Measurements from ENCODE around the gene NFKBIE. TPM values are rescaled to one million over a fixed set of nuclear protein-coding genes. Genes with fewer than 3 reads are reported as not detected.

The NFKBIE gene
- total RNA-seq, 4 donors from 2014 or later: 1.3 to 5.9 (median 2.8) TPM

DNA sequence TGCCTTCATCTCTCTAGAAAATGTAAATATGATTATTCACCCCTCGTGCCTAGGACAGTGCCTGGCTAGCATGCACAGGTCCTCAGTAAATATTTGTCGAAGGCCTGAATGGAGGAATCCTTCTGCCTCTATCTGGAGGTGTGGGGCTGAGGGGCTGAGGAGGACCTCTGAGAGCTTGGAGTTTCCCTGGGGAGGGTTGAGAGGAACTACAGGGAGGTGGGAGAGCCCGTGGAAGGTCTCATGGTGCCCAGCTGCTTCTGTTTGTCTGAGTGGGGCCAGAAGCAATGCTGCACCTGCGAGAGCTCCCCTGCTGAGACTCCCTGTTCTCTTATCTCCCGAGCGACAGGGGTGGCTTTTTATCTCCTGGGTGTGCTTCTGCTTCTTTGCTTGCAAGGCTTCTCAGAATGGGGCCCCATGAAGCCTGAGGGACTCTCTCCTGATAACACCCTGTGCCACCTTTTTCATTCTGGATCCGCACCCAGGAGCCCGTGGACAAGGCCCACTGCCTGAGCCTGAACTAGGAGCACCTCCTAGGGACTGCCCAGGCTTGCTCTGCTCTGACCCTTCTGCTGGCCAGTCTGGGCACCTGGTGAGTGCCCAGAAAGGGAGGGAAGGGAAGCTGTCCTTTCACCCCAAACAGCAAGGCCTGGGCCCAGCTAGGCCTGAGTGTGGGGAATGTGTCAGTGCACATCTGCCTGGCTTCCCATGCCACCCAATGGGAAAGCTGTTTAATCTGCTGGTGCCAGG is 39.6 kb downstream of the NFKBIE start:
- Histone ChIP-seq H3K4me1 (peaks cover 0 to 31% of the 10 kb centered on the region in 2 donors), H3K9me3 (no peaks in the 10 kb centered on the region), H3K36me3 (no peaks in the 10 kb centered on the region), H3K27me3 (no peaks in the 10 kb centered on the region), H3K4me3 (no peak overlapping the region), H3K27ac (peak overlapping the region; percentile 85 to 91)
- no peak for DNase-seq
- TF ChIP-seq, protein P1, sequence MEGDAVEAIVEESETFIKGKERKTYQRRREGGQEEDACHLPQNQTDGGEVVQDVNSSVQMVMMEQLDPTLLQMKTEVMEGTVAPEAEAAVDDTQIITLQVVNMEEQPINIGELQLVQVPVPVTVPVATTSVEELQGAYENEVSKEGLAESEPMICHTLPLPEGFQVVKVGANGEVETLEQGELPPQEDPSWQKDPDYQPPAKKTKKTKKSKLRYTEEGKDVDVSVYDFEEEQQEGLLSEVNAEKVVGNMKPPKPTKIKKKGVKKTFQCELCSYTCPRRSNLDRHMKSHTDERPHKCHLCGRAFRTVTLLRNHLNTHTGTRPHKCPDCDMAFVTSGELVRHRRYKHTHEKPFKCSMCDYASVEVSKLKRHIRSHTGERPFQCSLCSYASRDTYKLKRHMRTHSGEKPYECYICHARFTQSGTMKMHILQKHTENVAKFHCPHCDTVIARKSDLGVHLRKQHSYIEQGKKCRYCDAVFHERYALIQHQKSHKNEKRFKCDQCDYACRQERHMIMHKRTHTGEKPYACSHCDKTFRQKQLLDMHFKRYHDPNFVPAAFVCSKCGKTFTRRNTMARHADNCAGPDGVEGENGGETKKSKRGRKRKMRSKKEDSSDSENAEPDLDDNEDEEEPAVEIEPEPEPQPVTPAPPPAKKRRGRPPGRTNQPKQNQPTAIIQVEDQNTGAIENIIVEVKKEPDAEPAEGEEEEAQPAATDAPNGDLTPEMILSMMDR (IDR thresholded peaks at IDR 0.05): no peak
- TF ChIP-seq POLR2A (IDR thresholded peaks at IDR 0.05): no peak
- intact Hi-C loops (cut with DNase I; ENCODE audit: low total_unique reads): no loop called here

- no peaks in the 10 kb centered on the region for H3K9me3 ChIP-seq
- DNase-seq: no peak
- TF ChIP-seq POLR2A (IDR thresholded peaks at IDR 0.05): no peak
- TF ChIP-seq, protein P1 (IDR thresholded peaks at IDR 0.05): no peak
- H3K27ac ChIP-seq: peak overlapping the region; percentile 89 to 91
- H3K27me3 ChIP-seq: no peaks in the 10 kb centered on the region
- H3K4me3 ChIP-seq: no peak overlapping the region
- H3K36me3 ChIP-seq: no peaks in the 10 kb centered on the region
- peaks cover 0 to 31% of the 10 kb centered on the region in 2 donors for H3K4me1 ChIP-seq
- intact Hi-C loops (cut with DNase I; ENCODE audit: low total_unique reads): no loop called here
Measured at GRCh38 chr6:44224965-44225305, 40.4 kb downstream of the NFKBIE start.

- intact Hi-C loops (cut with DNase I; ENCODE audit: low total_unique reads): no loop called here
- no peak for DNase-seq
- H3K4me1 ChIP-seq: peaks cover 0 to 31% of the 10 kb centered on the region in 2 donors
- TF ChIP-seq, protein P1 (IDR thresholded peaks at IDR 0.05): no peak
- TF ChIP-seq POLR2A (IDR thresholded peaks at IDR 0.05): no peak
- peak overlapping the region; percentile 89 to 91 for H3K27ac ChIP-seq
- H3K4me3 ChIP-seq: peak overlapping the region; percentile 36 to 47
- no peaks in the 10 kb centered on the region for H3K27me3 ChIP-seq
- no peaks in the 10 kb centered on the region for H3K9me3 ChIP-seq
- H3K36me3 ChIP-seq: no peaks in the 10 kb centered on the region
Measured at GRCh38 chr6:44224029-44224964, 41.1 kb downstream of the NFKBIE start.

DNA sequence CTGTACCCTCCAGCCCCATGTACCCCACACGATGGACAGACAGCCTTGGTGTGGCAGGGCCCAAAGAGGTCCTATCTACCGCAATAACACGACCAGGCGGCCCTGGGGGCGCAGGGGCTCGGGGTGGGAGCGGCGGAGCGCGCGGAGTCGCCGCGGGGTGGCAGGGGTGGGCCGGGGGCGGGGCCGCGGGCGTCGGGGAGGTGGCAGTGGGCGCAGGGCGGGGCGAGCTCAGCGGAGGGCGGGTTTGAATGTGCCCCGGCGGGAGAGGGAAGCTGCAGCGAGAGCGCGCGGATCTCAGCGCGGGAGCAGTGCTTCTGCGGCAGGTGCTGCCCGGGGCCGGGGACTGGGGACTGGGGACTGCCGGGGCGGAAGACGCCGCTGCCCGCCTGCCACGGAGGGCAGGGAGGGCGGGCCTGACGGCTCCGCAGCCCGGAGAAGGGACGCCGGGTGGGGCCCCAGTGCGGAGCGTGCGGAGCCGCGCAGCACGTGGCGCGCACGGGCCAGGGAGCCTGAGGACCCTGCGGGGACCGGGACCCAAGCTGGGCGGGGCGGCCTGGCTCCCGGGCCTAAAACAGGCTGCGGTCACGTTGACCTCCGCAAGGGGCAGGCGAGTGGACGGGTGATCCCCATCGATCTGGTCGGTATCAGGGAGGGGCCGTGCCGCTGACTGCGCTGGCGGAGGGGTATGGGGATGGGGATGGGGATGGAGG is 41.9 kb downstream of the NFKBIE start, which contains the start of gene SLC29A1:
Gene SLC29A1 (plus strand): TSS at position 277 of the 710 bp plus-strand sequence. CDS start 3,719 bp downstream, outside the sequence.
- no peaks in the 10 kb centered on the region for H3K36me3 ChIP-seq
- H3K9me3 ChIP-seq: no peaks in the 10 kb centered on the region
- peaks cover 0 to 31% of the 10 kb centered on the region in 2 donors for H3K4me1 ChIP-seq
- peak within 1 kb of the TSS; percentile 89 to 91 for H3K27ac ChIP-seq
- TF ChIP-seq POLR2A (IDR thresholded peaks at IDR 0.05): peak; percentile 38 to 45
- TF ChIP-seq, protein P1 (IDR thresholded peaks at IDR 0.05): peak in 1 of 4 experiments; percentile 12
- DNase-seq: peak; percentile 74
- peak within 1 kb of the TSS; percentile 36 to 47 for H3K4me3 ChIP-seq
- H3K27me3 ChIP-seq: no peaks in the 10 kb centered on the region
- intact Hi-C loops (cut with DNase I; ENCODE audit: low total_unique reads): no loop called here

Measured in uterus (tissue), 4 donors.